Heart left ventricle (tissue), 16 donors: ENCODE results near the gene SLC35F1. TPM values are rescaled to one million over a fixed set of nuclear protein-coding genes. Genes with fewer than 3 reads are reported as not detected.

Experiments used
- ATAC-seq, 4 donors: fragments of 200-7000 bp; cut with Tn5 transposase; one replicate each; pipeline ENCODE4 v1.9.1; 2020 to 2022; ENCODE audit warnings: moderate library complexity in 4 of 4, mild to moderate bottlenecking in 3 of 4, moderate number of reproducible peaks in 1 of 4
- DNase-seq, 5 donors: peaks; one replicate each; pipeline ENCODE4 v3.0.0-alpha.2; 2020
- H3K27ac ChIP-seq, 12 donors: fragments of 200-600 bp; sonication (generic) in 4 of 12; one replicate each; pipeline versions ENCODE4 v1.5.0 to v1.8.0; 2016 to 2022; ENCODE audit warnings: mild to moderate bottlenecking in 2 of 12
- H3K27me3 ChIP-seq, 9 donors: fragments of 200-600 bp; sonication (generic) in 2 of 9; one replicate each; pipeline versions ENCODE4 v1.5.1 to v1.8.0; 2016 to 2022; ENCODE audit warnings: mild to moderate bottlenecking in 3 of 9
- H3K36me3 ChIP-seq, 9 donors: fragments of 200-600 bp; sonication (generic) in 2 of 9; one replicate each; pipeline versions ENCODE4 v1.5.0 to v1.8.0; 2018 to 2022; ENCODE audit warnings: mild to moderate bottlenecking in 2 of 9
- H3K4me1 ChIP-seq, 12 donors: fragments of 200-600 bp; sonication (generic) in 4 of 12; one replicate each; pipeline versions ENCODE4 v1.5.0 to v1.8.0; 2016 to 2022; ENCODE audit warnings: mild to moderate bottlenecking in 3 of 12
- H3K4me3 ChIP-seq, 12 donors: fragments of 200-600 bp; sonication (generic) in 4 of 12; one replicate each; pipeline versions ENCODE4 v1.5.0 to v1.8.0; 2017 to 2022; ENCODE audit warnings: mild to moderate bottlenecking in 9 of 12, moderate library complexity in 4 of 12
- H3K9me3 ChIP-seq, 12 donors: fragments of 200-600 bp; sonication (generic) in 4 of 12; one replicate each; pipeline versions ENCODE4 v1.5.0 to v1.8.0; 2016 to 2022; ENCODE audit warnings: mild to moderate bottlenecking in 1 of 12
- CTCF ChIP-seq, 12 donors: fragments of 200-600 bp; sonication (generic) in 4 of 12; IDR thresholded peaks; one replicate each; pipeline versions ENCODE4 v1.5.0 to v1.8.0; 2018 to 2022; ENCODE audit warnings: antibody characterized with exemption in 12 of 12, mild to moderate bottlenecking in 5 of 12
- POLR2A ChIP-seq, 2 donors: fragments of 450-650 bp; IDR thresholded peaks; one replicate each; pipeline ENCODE4 v1.6.1; 2017; ENCODE audit warnings: antibody characterized with exemption in 2 of 2, mild to moderate bottlenecking in 2 of 2, moderate library complexity in 2 of 2
- WGBS, 4 donors: extraction: QIAGEN DNeasy Blood & Tissue Kit in 2 of 4; methylation state at CpG; one replicate each; pipeline versions ENCODE4 v1.1.5 to v1.1.7; 2013 to 2018; 5-methylcytosine and 5-hydroxymethylcytosine counted together
- intact Hi-C, 10 donors: fragments of 100-400 bp; cut with DNase I; formaldehyde crosslinking; loops; one replicate each; pipeline versions ENCODE4 v1.11.1 to v1.14.2; 2022
- polyA plus RNA-seq, 2 donors: library from polyadenylated mRNA; stranded (reverse); fragments of 200-250 nt; gene quantifications; one replicate each; pipeline ENCODE4 v1.2.3, GENCODE V29; 2013
- total RNA-seq, 9 donors: library from RNA; depleted of rRNA in 2 of 9; stranded (reverse); fragments of >200 nt in 2 of 9; fragmentation: NEBNext Ultra II Directional in 3 of 9; extraction: Animal tissue kit (Norgen Biotek cat#: 25700) in 3 of 9; gene quantifications; one replicate each; pipeline versions ENCODE4 v1.1.0 to v1.2.4, GENCODE V29; 2016 to 2023
- donor health status: ischemic (EF 13 %, LVEDD 7.1; RV severe dilation, severe dysfunction).
- donor health status: healthy with polysubstance abuse.
- donor health status: DM: no; HTN: yes; CAD: no.
- donor health status: DM: no; HTN: no; CAD: no.
- donor health status: ischemic (EF 25% LVEDD 6.9; RV normal size, moderate dysfunction).
- donor health status: ischemic (EF 25% LVEDD 5.7; RV mildly dilated, moderate dysfunction).
- donor health status: healthy.
- donor health status: DM: yes; HTN: yes; CAD: no.
- donor health status: ischemic (EF 35%, LVEDD 5.7; RV mildly dilated, moderate dysfunction).
- donor health status: nonischemic (EF 11% LVEDD 7.7; RV severe dilation, severe dysfunction).
- donor health status: DM: yes; HTN: yes; CAD: no.
- donor health status: PGD.
- donor health status: ischemic (EF 29% LVEDD 5.4; RV normal size, mild dysfunction).
- donor health status: nonischemic (EF 23%, LVEDD 6.1; RV moderate dilation, normal function).

Gene SLC35F1
- total and polyA plus RNA-seq, 11 donors = 1.1 to 11.6 (median 5.0) TPM

DNA sequence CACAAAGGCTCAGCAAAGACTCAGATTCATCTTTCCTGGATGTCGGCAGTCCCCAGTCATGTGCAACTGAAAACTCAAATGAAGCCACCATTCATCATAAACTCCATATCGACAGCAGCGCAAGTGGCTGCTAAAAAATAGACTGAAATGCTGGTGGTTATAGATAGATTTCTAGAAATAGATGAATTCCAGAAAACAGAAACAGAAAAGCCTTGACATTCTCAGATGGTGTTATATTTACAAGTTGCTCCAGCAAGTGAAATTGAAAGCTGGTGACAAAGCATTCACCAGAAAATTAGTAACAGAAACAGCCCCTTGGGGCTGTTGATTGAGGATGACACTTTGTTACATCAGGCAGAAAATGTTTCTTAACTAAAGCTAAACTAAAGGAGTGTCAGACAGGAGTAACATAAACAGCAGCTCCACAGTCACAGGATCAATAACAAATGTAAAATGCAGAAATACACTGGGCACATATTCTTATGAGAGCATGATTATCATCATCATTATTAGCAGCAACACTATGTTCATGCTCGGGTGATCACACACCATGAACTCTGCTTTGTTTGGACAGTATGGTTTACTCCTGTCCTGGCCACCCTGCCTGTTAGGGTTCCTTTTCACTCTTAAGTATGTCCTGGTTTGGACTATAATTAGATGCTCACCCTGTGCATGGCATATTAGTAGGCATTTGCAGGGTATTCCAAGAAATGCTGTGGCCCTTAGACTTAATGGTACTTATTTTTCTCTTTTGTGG lies 36.4 kb upstream of the SLC35F1 start:
- Histone ChIP-seq H3K4me1 (no peaks in the 10 kb centered on the region), H3K9me3 (peaks cover 0 to 6% (median 0%) of the 10 kb centered on the region in 12 donors), H3K36me3 (no peaks in the 10 kb centered on the region), H3K27me3 (no peaks in the 10 kb centered on the region), H3K27ac (no peak overlapping the region), H3K4me3 (no peak overlapping the region)
- TF ChIP-seq POLR2A (IDR thresholded peaks at IDR 0.05) (no peak), CTCF (IDR thresholded peaks at IDR 0.05) (no peak)
- intact Hi-C loops = no loop called here
- no peak for DNase-seq
- WGBS, 4 donors = 83 to 88% (median 85%) methylated on average over 4 of the region's 4 CpGs
- no peak for ATAC-seq

GRCh38 chr6:117880824-117881223 lies 26.2 kb upstream of the SLC35F1 start:
- ATAC-seq = no peak
- intact Hi-C loops = no loop called here
- WGBS, 4 donors = 21 to 40% (median 28%) methylated on average over 1 of the region's 1 CpG
- no peak overlapping the region for H3K4me3 ChIP-seq
- no peak for DNase-seq
- TF ChIP-seq CTCF (IDR thresholded peaks at IDR 0.05) = no peak
- H3K9me3 ChIP-seq = no peaks in the 10 kb centered on the region
- no peak overlapping the region for H3K27ac ChIP-seq
- H3K27me3 ChIP-seq = no peaks in the 10 kb centered on the region
- no peaks in the 10 kb centered on the region for H3K36me3 ChIP-seq
- no peaks in the 10 kb centered on the region for H3K4me1 ChIP-seq

DNA sequence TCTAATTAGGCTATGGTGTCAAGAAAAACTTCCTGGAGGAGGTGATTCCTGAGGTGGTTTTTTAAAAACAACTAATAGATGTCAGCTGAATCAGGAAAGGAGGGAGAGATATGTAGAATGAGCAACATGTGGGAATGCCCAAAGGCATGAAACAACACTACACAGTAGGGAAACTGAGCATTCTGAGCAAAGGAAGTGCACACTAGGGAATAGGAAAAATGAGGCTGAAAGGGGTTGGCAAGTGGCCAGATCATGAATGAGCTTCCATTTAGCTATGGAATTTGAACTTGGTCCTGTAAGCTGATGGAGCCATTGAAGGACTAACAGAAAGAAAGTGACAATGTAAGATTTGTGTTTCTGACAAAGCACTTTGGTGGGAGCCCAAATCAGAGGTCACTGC lies 16.9 kb upstream of the SLC35F1 start:
- no peaks in the 10 kb centered on the region for H3K9me3 ChIP-seq
- no peaks in the 10 kb centered on the region for H3K4me1 ChIP-seq
- no peak for TF ChIP-seq POLR2A (IDR thresholded peaks at IDR 0.05)
- TF ChIP-seq CTCF (IDR thresholded peaks at IDR 0.05) = no peak
- no peaks in the 10 kb centered on the region for H3K36me3 ChIP-seq
- peaks cover 0 to 3% (median 0%) of the 10 kb centered on the region in 9 donors for H3K27me3 ChIP-seq
- ATAC-seq = no peak
- intact Hi-C loops = no loop called here
- H3K27ac ChIP-seq = no peak overlapping the region
- no peak for DNase-seq
- H3K4me3 ChIP-seq = no peak overlapping the region

GRCh38 chr6:117906507-117906957 lies 532 bp upstream of the SLC35F1 start:
- WGBS, 4 donors = 7 to 8% (median 8%) methylated on average over 11 to 14 of the region's 14 CpGs
- Histone ChIP-seq H3K27me3 (peaks cover 9 to 60% (median 20%) of the 10 kb centered on the region in 9 donors), H3K27ac (no peak overlapping the region), H3K4me3 (peak overlapping the region in 11 of 12 donors; percentile 40 to 80 (median 59)), H3K4me1 (peaks cover 0 to 23% (median 7%) of the 10 kb centered on the region in 12 donors), H3K9me3 (no peaks in the 10 kb centered on the region), H3K36me3 (no peaks in the 10 kb centered on the region)
- TF ChIP-seq CTCF (IDR thresholded peaks at IDR 0.05) = no peak
- no peak for TF ChIP-seq POLR2A (IDR thresholded peaks at IDR 0.05)
- intact Hi-C loops = no loop called here
- DNase-seq (peak in 2 of 5 donors; percentile 15 to 27), ATAC-seq (peak in 3 of 4 donors; percentile 52 to 69 (median 56))
